Spleen (tissue), 11 donors: ENCODE data around the gene GNAT1. TPM values are rescaled to one million over a fixed set of nuclear protein-coding genes. Genes with fewer than 3 reads are reported as not detected.

Experiments
- DNase-seq: peaks from one replicate; pipeline ENCODE4 v3.0.0-alpha.2; 2020
- H3K27ac ChIP-seq, 8 donors: fragments of 200-600 bp; sonication (generic) in 7 of 8; 1 replicate in 4 of 8; 2 replicates in 4 of 8; pipeline versions ENCODE4 v1.5.0 to v1.8.0; 2016 to 2021; ENCODE audit warnings: inconsistent platforms in 4 of 8, mild to moderate bottlenecking in 4 of 8, moderate library complexity in 1 of 8
- H3K27me3 ChIP-seq, 7 donors: fragments of 200-600 bp; sonication (generic) in 6 of 7; replicated peaks in 1 of 7; 1 replicate in 4 of 7; 2 replicates in 3 of 7; pipeline versions ENCODE4 v1.5.0 to v1.8.0; 2016 to 2021; ENCODE audit warnings: inconsistent platforms in 3 of 7, mild to moderate bottlenecking in 1 of 7
- H3K36me3 ChIP-seq, 6 donors: fragments of 200-600 bp; sonication (generic) in 5 of 6; 1 replicate in 4 of 6; 2 replicates in 2 of 6; pipeline versions ENCODE4 v1.5.0 to v1.8.0; 2016 to 2021; ENCODE audit warnings: inconsistent platforms in 2 of 6
- H3K4me1 ChIP-seq, 6 donors: fragments of 200-600 bp; sonication (generic) in 5 of 6; 1 replicate in 3 of 6; 2 replicates in 3 of 6; pipeline versions ENCODE4 v1.5.0 to v1.8.0; 2016 to 2021; ENCODE audit warnings: inconsistent platforms in 3 of 6
- H3K4me3 ChIP-seq, 8 donors: fragments of 200-600 bp; sonication (generic) in 7 of 8; 1 replicate in 4 of 8; 2 replicates in 4 of 8; pipeline versions ENCODE4 v1.5.0 to v1.8.0; 2016 to 2021; ENCODE audit warnings: inconsistent platforms in 4 of 8, mild to moderate bottlenecking in 4 of 8, moderate library complexity in 2 of 8
- H3K9me3 ChIP-seq, 8 donors: fragments of 200-600 bp; sonication (generic) in 7 of 8; 1 replicate in 4 of 8; 2 replicates in 4 of 8; pipeline versions ENCODE4 v1.5.0 to v1.8.0; 2016 to 2021; ENCODE audit warnings: inconsistent platforms in 4 of 8
- POLR2A ChIP-seq, 3 donors: fragments of 450-650 bp; IDR thresholded peaks; one replicate each; pipeline ENCODE4 v1.5.1; 2017; ENCODE audit warnings: antibody characterized with exemption in 3 of 3, mild to moderate bottlenecking in 1 of 3
- POLR2AphosphoS5 ChIP-seq, 3 donors: sonication (generic); formaldehyde crosslinking; IDR thresholded peaks; one replicate each; pipeline ENCODE4 v1.5.1; 2017; ENCODE audit warnings: antibody characterized with exemption in 3 of 3
- WGBS, 5 donors: extraction: QIAGEN DNeasy Blood & Tissue Kit in 3 of 5; methylation state at CpG; one replicate each; pipeline versions ENCODE4 v1.1.5 to v1.1.7; 2013 to 2018; 5-methylcytosine and 5-hydroxymethylcytosine counted together
- intact Hi-C: fragments of 100-400 bp; cut with DNase I; formaldehyde crosslinking; loops from one replicate; pipeline ENCODE4 v1.15.0; 2023; ENCODE audit warnings: low total_unique reads
- polyA plus RNA-seq, 3 donors: library from polyadenylated mRNA; stranded (reverse); fragments of 200-250 nt; gene quantifications; one replicate each; pipeline ENCODE4 v1.2.1, GENCODE V29; 2013
- total RNA-seq, 7 donors: library from RNA; depleted of rRNA in 3 of 7; stranded (reverse); fragments of >200 nt in 3 of 7; fragmentation: NEBNext Ultra II Directional in 4 of 7; extraction: Animal tissue kit (Norgen Biotek cat#: 25700) in 4 of 7; gene quantifications; one replicate each; pipeline versions ENCODE4 v1.1.0 to v1.2.1, GENCODE V29; 2016 to 2021
- TF ChIP-seq, protein P1 (sequence below), 11 experiments: fragments of 200-600 bp in 7 of 11; fragments of 450-650 bp in 4 of 11; sonication (generic) in 4 of 11; IDR thresholded peaks in 8 of 11; conservative IDR thresholded peaks in 3 of 11; 1 replicate in 7 of 11; 2 replicates in 4 of 11; pipeline versions ENCODE4 v1.4.0 to v1.8.0; 2016 to 2021; ENCODE audit warnings: antibody characterized with exemption in 11 of 11, inconsistent platforms in 4 of 11, mild to moderate bottlenecking in 1 of 11
- donor health status: healthy with polysubstance abuse.
- donor health status: DM: no; HTN: no; CAD: no; lungs with moderate emphysema.
- donor health status: DM: no; HTN: no; CAD: no.
- donor health status: Bipolar disorder and iron deficiency.
- donor health status: healthy.
- donor health status: DM: no; HTN: no; CAD: no.
- donor health status: DM: yes; HTN: yes; CAD: no.

Gene GNAT1
- total and polyA plus RNA-seq, 10 donors = 0.05 to 0.44 (median 0.18) TPM; not detected in 7

DNA sequence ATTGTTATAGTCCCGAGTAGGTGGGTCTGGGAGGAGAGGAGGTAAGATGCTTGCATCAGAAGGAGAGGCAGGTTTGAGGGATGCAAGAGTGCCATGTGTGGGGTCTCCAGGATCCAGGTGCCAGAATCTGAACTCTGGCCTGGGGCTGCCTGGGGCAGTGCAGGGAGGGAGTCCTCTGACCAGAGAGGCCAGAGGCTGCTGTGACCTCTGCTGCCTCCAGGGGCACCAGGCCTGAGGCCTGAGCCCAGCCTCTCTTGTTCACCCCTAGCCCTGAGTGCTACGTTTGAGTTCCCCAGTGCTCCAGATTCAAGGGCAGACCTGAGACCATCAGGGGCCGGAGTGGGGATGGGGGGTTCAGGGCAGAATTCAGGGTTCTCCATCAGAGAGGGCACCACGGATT is 21.1 kb downstream of the GNAT1 start:
- H3K9me3 ChIP-seq = no peaks in the 10 kb centered on the region
- H3K27ac ChIP-seq = no peak overlapping the region
- H3K4me1 ChIP-seq = no peaks in the 10 kb centered on the region
- peaks cover 0 to 10% (median 0%) of the 10 kb centered on the region in 7 donors for H3K27me3 ChIP-seq
- TF ChIP-seq POLR2AphosphoS5 (IDR thresholded peaks at IDR 0.05) (no peak), POLR2A (IDR thresholded peaks at IDR 0.05) (no peak)
- TF ChIP-seq, protein P1, sequence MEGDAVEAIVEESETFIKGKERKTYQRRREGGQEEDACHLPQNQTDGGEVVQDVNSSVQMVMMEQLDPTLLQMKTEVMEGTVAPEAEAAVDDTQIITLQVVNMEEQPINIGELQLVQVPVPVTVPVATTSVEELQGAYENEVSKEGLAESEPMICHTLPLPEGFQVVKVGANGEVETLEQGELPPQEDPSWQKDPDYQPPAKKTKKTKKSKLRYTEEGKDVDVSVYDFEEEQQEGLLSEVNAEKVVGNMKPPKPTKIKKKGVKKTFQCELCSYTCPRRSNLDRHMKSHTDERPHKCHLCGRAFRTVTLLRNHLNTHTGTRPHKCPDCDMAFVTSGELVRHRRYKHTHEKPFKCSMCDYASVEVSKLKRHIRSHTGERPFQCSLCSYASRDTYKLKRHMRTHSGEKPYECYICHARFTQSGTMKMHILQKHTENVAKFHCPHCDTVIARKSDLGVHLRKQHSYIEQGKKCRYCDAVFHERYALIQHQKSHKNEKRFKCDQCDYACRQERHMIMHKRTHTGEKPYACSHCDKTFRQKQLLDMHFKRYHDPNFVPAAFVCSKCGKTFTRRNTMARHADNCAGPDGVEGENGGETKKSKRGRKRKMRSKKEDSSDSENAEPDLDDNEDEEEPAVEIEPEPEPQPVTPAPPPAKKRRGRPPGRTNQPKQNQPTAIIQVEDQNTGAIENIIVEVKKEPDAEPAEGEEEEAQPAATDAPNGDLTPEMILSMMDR (IDR thresholded peaks at IDR 0.05 in 8 of 11, conservative IDR thresholded peaks at IDR 0.05 in 3 of 11) = no peak
- intact Hi-C loops = no loop called here
- H3K36me3 ChIP-seq = no peaks in the 10 kb centered on the region
- H3K4me3 ChIP-seq = no peak overlapping the region
- no peak for DNase-seq
- 68 to 85% (median 82%) methylated on average over 2 to 4 of the region's 4 CpGs for WGBS, 5 donors

DNA sequence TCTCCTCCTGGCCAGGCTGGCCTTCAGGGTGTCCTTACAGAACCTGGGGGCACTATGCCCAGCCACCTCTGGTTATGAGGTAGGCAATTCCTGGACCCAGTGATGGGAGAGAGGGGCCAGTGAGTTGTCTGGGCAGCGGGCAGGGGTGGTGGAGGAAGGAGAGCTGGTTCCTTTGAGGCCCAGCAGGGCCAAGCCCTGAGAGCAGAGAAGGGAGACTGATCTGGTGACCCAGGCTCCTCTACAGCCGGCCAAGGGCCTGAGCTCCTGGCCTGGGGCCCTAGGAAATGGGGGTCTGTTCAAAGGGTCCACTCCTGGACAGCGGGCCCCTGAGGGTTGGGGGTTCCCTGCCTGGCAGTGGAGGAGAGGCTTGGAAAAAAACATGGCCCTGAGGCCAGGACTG is 21.6 kb downstream of the GNAT1 start:
- H3K4me1 ChIP-seq = no peaks in the 10 kb centered on the region
- H3K9me3 ChIP-seq = no peaks in the 10 kb centered on the region

DNA sequence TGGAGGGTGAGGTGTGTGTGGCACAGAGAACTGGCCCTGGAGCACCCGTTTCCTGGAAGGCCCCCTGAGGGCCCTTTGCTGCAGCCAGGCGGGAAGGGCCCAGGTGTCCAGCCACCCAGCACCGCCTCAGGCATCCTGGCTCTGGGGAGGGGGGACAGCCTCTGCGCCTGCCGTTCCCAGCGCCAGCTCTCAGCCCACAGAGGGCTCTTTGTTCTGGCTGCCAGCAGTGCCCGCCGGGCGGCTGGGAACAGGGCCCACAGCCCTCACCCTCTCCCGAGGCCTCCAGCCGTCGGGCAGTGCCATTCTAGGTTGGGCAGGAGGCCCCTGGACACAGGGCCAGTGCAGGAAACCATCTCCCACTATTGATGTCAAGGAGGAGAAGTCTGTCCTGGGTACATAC is 22.0 kb downstream of the GNAT1 start:
- Histone ChIP-seq H3K4me3 (no peak overlapping the region), H3K27me3 (peaks cover 0 to 5% (median 0%) of the 10 kb centered on the region in 7 donors), H3K27ac (no peak overlapping the region), H3K9me3 (no peaks in the 10 kb centered on the region), H3K36me3 (no peaks in the 10 kb centered on the region), H3K4me1 (no peaks in the 10 kb centered on the region)
- 80 to 94% (median 87%) methylated on average over 6 to 12 of the region's 12 CpGs for WGBS, 5 donors
- no peak for DNase-seq
- intact Hi-C loops = no loop called here
- TF ChIP-seq, protein P1 (IDR thresholded peaks at IDR 0.05 in 8 of 11, conservative IDR thresholded peaks at IDR 0.05 in 3 of 11) = no peak
- TF ChIP-seq POLR2AphosphoS5 (IDR thresholded peaks at IDR 0.05) (no peak), POLR2A (IDR thresholded peaks at IDR 0.05) (no peak)

More for the DNA sequence above, 21.6 kb downstream of the GNAT1 start:
- TF ChIP-seq, protein P1 (IDR thresholded peaks at IDR 0.05 in 8 of 11, conservative IDR thresholded peaks at IDR 0.05 in 3 of 11) = no peak
- TF ChIP-seq POLR2A (IDR thresholded peaks at IDR 0.05) = no peak
- no peak for TF ChIP-seq POLR2AphosphoS5 (IDR thresholded peaks at IDR 0.05)
- intact Hi-C loops = no loop called here
- no peaks in the 10 kb centered on the region for H3K36me3 ChIP-seq
- no peak for DNase-seq
- H3K27me3 ChIP-seq = peaks cover 0 to 6% (median 0%) of the 10 kb centered on the region in 7 donors
- H3K4me3 ChIP-seq = no peak overlapping the region
- 84 to 95% (median 88%) methylated on average over 2 to 3 of the region's 3 CpGs for WGBS, 5 donors
- no peak overlapping the region for H3K27ac ChIP-seq

DNA sequence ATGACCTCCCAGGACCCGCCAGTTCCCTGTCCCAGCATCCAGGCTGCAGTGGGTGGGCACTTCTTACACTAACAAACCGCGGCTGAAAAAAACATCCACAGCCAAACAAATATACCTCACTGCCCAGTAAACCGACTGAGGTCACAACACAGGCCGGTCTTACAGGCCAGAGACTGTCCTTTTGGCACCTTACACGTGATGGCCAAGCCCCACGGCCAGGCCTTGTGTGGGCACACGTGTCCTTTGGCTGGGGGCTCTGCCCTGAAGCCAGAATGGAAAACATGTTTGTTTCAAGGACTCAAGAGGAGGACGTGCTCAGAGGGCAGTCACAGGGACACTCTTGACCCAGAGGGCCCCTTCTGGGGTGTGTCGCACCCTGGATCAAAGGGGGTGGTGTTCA is 23.4 kb downstream of the GNAT1 start:
- no peak overlapping the region for H3K4me3 ChIP-seq
- intact Hi-C loops = no loop called here
- no peaks in the 10 kb centered on the region for H3K4me1 ChIP-seq
- no peaks in the 10 kb centered on the region for H3K27me3 ChIP-seq
- DNase-seq = no peak
- WGBS, 5 donors = 80 to 85% (median 82%) methylated on average over 6 to 10 of the region's 10 CpGs
- no peak overlapping the region for H3K27ac ChIP-seq
- TF ChIP-seq POLR2A (IDR thresholded peaks at IDR 0.05) (no peak), POLR2AphosphoS5 (IDR thresholded peaks at IDR 0.05) (no peak)
- TF ChIP-seq, protein P1 (IDR thresholded peaks at IDR 0.05 in 8 of 11, conservative IDR thresholded peaks at IDR 0.05 in 3 of 11) = no peak
- no peaks in the 10 kb centered on the region for H3K36me3 ChIP-seq
- no peaks in the 10 kb centered on the region for H3K9me3 ChIP-seq
